ENCODE measurements around the gene SMTN. TPM values are rescaled to one million over a fixed set of nuclear protein-coding genes. Genes with fewer than 3 reads are reported as not detected.
A peak's percentile ranks its signal among the peaks of the same experiment; 100 is the strongest.

Gene SMTN
- total RNA-seq, 1 experiment from 2014 or later = 80.2 TPM

DNA sequence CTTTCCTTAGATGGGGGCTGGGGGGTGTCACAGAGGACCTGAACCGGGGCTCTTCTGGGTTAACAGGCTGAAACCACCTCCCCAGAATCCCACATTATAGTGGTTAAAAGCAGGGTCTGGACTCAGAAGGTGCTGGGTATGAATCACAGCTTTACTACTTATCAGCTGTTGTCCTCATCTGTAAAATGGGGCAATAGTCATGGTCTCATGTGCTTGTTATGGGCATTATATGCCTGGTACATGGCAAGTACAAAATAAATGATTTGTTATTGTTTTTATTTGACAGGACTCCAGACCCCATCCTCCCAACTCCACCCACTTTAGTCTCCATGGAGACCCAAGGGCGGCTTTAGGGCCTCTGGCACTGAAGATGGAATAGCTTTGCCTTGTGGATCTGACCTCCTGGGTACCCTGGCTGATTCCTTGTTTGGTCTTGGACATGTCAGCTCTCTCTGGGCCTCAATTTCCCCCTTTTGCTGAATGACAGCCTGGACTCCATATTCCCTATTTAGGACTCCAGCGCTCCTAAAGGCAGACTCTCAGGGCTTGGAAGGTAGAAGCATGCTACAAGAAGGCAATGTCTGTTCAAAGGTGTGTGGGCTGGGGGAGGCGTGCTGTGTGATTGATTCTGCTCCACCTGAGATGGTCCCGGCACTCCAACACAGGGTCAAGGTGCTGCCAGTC, 812 bp upstream of the SMTN start:
- no TSS peak for BruUV-seq (replicated peaks)
- Mint-ChIP-seq H3K4me3 (ENCODE audit: unreplicated experiment) (peak overlapping the region; percentile 86), H3K36me3 (ENCODE audit: insufficient read depth, unreplicated experiment) (peaks cover 5% of the 10 kb centered on the region), H3K27me3 (ENCODE audit: insufficient read depth, unreplicated experiment) (no peaks in the 10 kb centered on the region), H3K4me1 (ENCODE audit: insufficient read depth, unreplicated experiment) (peaks cover 33% of the 10 kb centered on the region), H3K27ac (ENCODE audit: low read depth, unreplicated experiment) (peak overlapping the region; percentile 93), H3K9me3 (ENCODE audit: unreplicated experiment) (no peaks in the 10 kb centered on the region)
- intact Hi-C loops (cut with micrococcal nuclease) = loop anchor here (2.0 kb wide), 1 partner anchor 20 kb away; no protein-coding TSS in a partner anchor
- DNase-seq (ENCODE audit: unreplicated experiment) = no peak
- CTCF ChIA-PET = interaction anchor here (0.7 to 2.2 kb wide), 3 partner anchors 24 to 111 kb away, joined by 3 to 8 read pairs (median 5); partner anchors contain the start of genes MORC2, SELENOM and TUG1
- POLR2A ChIA-PET = interaction anchor here (0.6 to 7.7 kb wide), 16 partner anchors 14 to 315 kb away, joined by 3 to 99 read pairs (median 4); partner anchors contain the start of genes LIMK2, MORC2, SELENOM and TUG1
- TF ChIP-seq, protein P1, sequence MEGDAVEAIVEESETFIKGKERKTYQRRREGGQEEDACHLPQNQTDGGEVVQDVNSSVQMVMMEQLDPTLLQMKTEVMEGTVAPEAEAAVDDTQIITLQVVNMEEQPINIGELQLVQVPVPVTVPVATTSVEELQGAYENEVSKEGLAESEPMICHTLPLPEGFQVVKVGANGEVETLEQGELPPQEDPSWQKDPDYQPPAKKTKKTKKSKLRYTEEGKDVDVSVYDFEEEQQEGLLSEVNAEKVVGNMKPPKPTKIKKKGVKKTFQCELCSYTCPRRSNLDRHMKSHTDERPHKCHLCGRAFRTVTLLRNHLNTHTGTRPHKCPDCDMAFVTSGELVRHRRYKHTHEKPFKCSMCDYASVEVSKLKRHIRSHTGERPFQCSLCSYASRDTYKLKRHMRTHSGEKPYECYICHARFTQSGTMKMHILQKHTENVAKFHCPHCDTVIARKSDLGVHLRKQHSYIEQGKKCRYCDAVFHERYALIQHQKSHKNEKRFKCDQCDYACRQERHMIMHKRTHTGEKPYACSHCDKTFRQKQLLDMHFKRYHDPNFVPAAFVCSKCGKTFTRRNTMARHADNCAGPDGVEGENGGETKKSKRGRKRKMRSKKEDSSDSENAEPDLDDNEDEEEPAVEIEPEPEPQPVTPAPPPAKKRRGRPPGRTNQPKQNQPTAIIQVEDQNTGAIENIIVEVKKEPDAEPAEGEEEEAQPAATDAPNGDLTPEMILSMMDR (IDR thresholded peaks at IDR 0.05; ENCODE audit: unreplicated experiment) = no peak

GRCh38 chr22:31081963-31082605, 966 bp downstream of the SMTN start:
- Mint-ChIP-seq H3K9me3 (ENCODE audit: unreplicated experiment) (no peaks in the 10 kb centered on the region), H3K27ac (ENCODE audit: low read depth, unreplicated experiment) (peak overlapping the region; percentile 93), H3K4me3 (ENCODE audit: unreplicated experiment) (peak overlapping the region; percentile 86), H3K4me1 (ENCODE audit: insufficient read depth, unreplicated experiment) (peaks cover 33% of the 10 kb centered on the region), H3K36me3 (ENCODE audit: insufficient read depth, unreplicated experiment) (peaks cover 5% of the 10 kb centered on the region), H3K27me3 (ENCODE audit: insufficient read depth, unreplicated experiment) (no peaks in the 10 kb centered on the region)
- no TSS peak for BruUV-seq (replicated peaks)
- TF ChIP-seq, protein P1 (IDR thresholded peaks at IDR 0.05; ENCODE audit: unreplicated experiment) = no peak
- ChIA-PET CTCF (interaction anchor here (1.1 to 4.4 kb wide), 4 partner anchors 60 to 135 kb away, joined by 3 to 28 read pairs (median 18); partner anchors contain the start of genes MORC2 and TUG1), POLR2A (interaction anchor here (0.8 to 7.7 kb wide), 13 partner anchors 15 to 475 kb away, joined by 3 to 99 read pairs (median 5); partner anchors contain the start of genes MORC2, SELENOM, TCN2 and TUG1)
- intact Hi-C loops (cut with micrococcal nuclease) = loop anchor here (1.0 to 2.0 kb wide), 2 partner anchors 21 to 46 kb away; no protein-coding TSS in a partner anchor
- peak; percentile 46 for DNase-seq (ENCODE audit: unreplicated experiment)

DNA sequence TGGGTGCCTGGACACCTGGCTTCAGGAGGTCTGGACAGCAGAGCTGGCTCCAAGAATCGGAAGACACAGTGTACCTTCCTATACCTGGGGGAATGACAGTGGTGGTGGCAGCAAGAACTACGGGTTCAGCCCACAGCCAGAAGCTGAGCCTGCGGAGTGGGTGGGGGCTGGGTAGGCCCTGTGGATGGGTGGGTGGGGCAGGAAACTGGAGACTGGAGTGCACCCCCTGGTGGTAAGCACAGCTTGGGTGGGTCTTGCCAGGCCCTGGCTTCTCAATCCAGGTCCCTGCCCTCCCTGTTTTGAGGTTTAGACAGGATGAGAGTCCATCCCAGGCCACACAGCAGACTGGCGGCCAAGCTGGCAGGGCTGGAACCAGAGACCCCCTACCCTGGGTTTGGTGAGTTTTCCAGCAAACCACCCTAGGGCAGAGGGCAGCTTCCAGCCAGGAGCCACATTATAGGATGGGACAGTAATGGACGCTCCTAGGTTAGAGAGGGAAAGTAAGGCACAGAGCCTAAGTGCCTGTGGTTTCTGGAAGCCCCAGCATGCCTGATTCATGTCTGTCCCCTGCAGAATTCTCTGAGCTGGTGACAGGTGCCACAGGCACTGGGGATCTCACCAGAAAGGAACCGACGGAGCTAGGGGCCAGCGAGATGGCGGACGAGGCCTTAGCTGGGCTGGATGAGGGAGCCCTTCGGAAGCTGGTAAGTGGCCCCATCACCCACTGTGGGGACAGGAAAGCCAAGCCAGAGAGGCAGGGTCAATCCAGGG, 1.7 kb downstream of the SMTN start:
- intact Hi-C loops (cut with micrococcal nuclease) = loop anchor here (1.0 kb wide), 1 partner anchor 46 kb away; no protein-coding TSS in a partner anchor
- BruUV-seq (replicated peaks) = no TSS peak
- peak overlapping the region; percentile 93 for H3K27ac Mint-ChIP-seq (ENCODE audit: low read depth, unreplicated experiment)
- peak; percentile 68 for DNase-seq (ENCODE audit: unreplicated experiment)
- H3K36me3 Mint-ChIP-seq (ENCODE audit: insufficient read depth, unreplicated experiment) = peaks cover 5% of the 10 kb centered on the region
- TF ChIP-seq, protein P1 (IDR thresholded peaks at IDR 0.05; ENCODE audit: unreplicated experiment) = peak; percentile 56
- no peaks in the 10 kb centered on the region for H3K9me3 Mint-ChIP-seq (ENCODE audit: unreplicated experiment)
- H3K4me3 Mint-ChIP-seq (ENCODE audit: unreplicated experiment) = peak overlapping the region; percentile 86
- H3K27me3 Mint-ChIP-seq (ENCODE audit: insufficient read depth, unreplicated experiment) = no peaks in the 10 kb centered on the region
- ChIA-PET CTCF (interaction anchor here (0.6 to 4.4 kb wide), 9 partner anchors 25 to 394 kb away, joined by 3 to 28 read pairs (median 4); partner anchors contain the start of genes MORC2 and SELENOM), POLR2A (interaction anchor here (0.7 to 7.7 kb wide), 8 partner anchors 20 to 1381 kb away, joined by 3 to 99 read pairs (median 8); partner anchors contain the start of genes BPIFC, MORC2, SELENOM and TUG1)
- H3K4me1 Mint-ChIP-seq (ENCODE audit: insufficient read depth, unreplicated experiment) = peaks cover 33% of the 10 kb centered on the region

Measured in MCF 10A (cell line).